HepG2 (cell line): ENCODE results near the gene PARD3.

ENCODE experiments used
- CBX1 ChIP-seq: IDR thresholded peaks from one replicate; pipeline ENCODE4 v1.6.1; 2016; ENCODE audit warnings: antibody characterized with exemption, low read depth
- SP2 ChIP-seq: sonication (generic); formaldehyde crosslinking; IDR thresholded peaks from 2 replicates; pipeline ENCODE4 v1.5.1; 2020; ENCODE audit warnings: mild to moderate bottlenecking, missing genetic modification reagents
- TBP ChIP-seq: sonication (generic); formaldehyde crosslinking; IDR thresholded peaks from 2 replicates; pipeline ENCODE4 v1.5.0; 2020; ENCODE audit warnings: missing genetic modification reagents
- YY1 ChIP-seq: IDR thresholded peaks from 2 replicates; pipeline ENCODE4 v1.6.1; 2011; ENCODE audit warnings: low read length, low read depth, moderate library complexity, mild to moderate bottlenecking; ENCODE audit not compliant: insufficient read depth, insufficient replicate concordance
- ZNF891 ChIP-seq: sonication (generic); formaldehyde crosslinking; IDR thresholded peaks from 2 replicates; pipeline ENCODE4 v1.5.0; 2020; ENCODE audit warnings: mild to moderate bottlenecking, missing genetic modification reagents
- TF ChIP-seq, protein P1 (sequence below): sonication (generic); formaldehyde crosslinking; IDR thresholded peaks from 2 replicates; pipeline ENCODE4 v1.9.0; 2022; ENCODE audit warnings: low read depth, missing genetic modification reagents

DNA sequence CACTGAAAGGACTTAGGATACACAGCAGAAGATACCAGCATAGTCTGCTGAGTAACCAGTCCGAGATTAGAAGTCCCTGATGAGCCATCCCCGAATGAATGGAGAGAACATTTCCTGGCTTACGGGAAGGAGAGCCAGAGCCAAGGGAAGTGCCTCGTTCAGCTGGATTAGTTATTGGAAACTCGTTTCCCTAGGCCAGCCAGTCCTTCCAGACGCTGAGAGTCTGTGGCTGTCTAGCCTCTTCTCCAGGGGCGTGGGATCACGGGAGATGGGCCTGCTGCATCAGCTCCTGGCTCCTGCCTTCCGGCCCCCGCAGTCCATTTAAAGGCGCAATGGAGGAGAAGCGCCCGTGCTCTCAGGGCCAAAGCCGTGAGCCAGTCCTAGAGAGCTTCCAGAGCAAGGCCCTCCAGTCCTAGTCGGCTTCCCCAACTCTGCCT lies 712.8 kb downstream of the PARD3 start:
- TF ChIP-seq SP2 (CRISPR knock-in tag) (no peak), ZNF891 (no peak), TBP (no peak), CBX1 (no peak), YY1 (no peak)
- TF ChIP-seq, protein P1, sequence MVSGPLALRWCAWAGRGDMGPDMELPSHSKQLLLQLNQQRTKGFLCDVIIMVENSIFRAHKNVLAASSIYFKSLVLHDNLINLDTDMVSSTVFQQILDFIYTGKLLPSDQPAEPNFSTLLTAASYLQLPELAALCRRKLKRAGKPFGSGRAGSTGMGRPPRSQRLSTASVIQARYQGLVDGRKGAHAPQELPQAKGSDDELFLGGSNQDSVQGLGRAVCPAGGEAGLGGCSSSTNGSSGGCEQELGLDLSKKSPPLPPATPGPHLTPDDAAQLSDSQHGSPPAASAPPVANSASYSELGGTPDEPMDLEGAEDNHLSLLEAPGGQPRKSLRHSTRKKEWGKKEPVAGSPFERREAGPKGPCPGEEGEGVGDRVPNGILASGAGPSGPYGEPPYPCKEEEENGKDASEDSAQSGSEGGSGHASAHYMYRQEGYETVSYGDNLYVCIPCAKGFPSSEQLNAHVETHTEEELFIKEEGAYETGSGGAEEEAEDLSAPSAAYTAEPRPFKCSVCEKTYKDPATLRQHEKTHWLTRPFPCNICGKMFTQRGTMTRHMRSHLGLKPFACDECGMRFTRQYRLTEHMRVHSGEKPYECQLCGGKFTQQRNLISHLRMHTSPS (CRISPR knock-in tag): no peak
